ENCODE measurements around the gene GRK5. TPM values are rescaled to one million over a fixed set of nuclear protein-coding genes. Genes with fewer than 3 reads are reported as not detected.

Gene GRK5
- total RNA-seq, 1 experiment from 2014 or later, result 1.2 TPM

- Histone ChIP-seq H4K20me1 (ENCODE audit: control insufficient read depth, insufficient read depth, insufficient read length) (no peaks in the 10 kb centered on the region), H2BK15ac (ENCODE audit: low read depth, low read length) (no peak overlapping the region), H4K5ac (ENCODE audit: insufficient read length, low read depth, low read length) (no peak overlapping the region), H2BK120ac (ENCODE audit: low read depth, low read length, poor library complexity, severe bottlenecking) (no peak overlapping the region), H3K18ac (ENCODE audit: insufficient read length, low read depth, low read length) (no peak overlapping the region), H3K27ac (ENCODE audit: insufficient read length, low read depth, low read length) (no peak overlapping the region), H3K14ac (ENCODE audit: insufficient read depth, low read length) (no peak overlapping the region), H2AK5ac (ENCODE audit: insufficient read length, low read length) (no peak overlapping the region), H3K9ac (ENCODE audit: extremely low read depth, insufficient read length, low read length) (no peak overlapping the region), H3K4me1 (ENCODE audit: insufficient read depth, low read length) (no peaks in the 10 kb centered on the region), H3K56ac (ENCODE audit: insufficient read length, low read depth, low read length) (no peak overlapping the region), H3K79me1 (ENCODE audit: insufficient read depth, low read depth, low read length, poor library complexity, severe bottlenecking) (no peaks in the 10 kb centered on the region), H3T11ph (ENCODE audit: low read length) (no peak overlapping the region), H3K4ac (ENCODE audit: low read depth, low read length) (no peak overlapping the region), H4K8ac (replicated peaks; ENCODE audit: insufficient read length, low read depth, low read length) (no peak overlapping the region), H2BK12ac (ENCODE audit: insufficient read length, low read depth, low read length) (no peak overlapping the region), H2BK20ac (ENCODE audit: low read depth, low read length, poor library complexity, severe bottlenecking) (no peak overlapping the region), H3K23ac (ENCODE audit: insufficient read length, low read depth, low read length) (no peak overlapping the region), H3K9me3 (ENCODE audit: control insufficient read depth, low read depth, low read length) (no peaks in the 10 kb centered on the region), H3K27me3 (ENCODE audit: insufficient read depth, low read length) (no peaks in the 10 kb centered on the region), H3K4me2 (ENCODE audit: insufficient read depth, insufficient read length, low read length) (no peak overlapping the region), H3K23me2 (ENCODE audit: insufficient read length, low read depth, low read length, poor library complexity, severe bottlenecking) (no peaks in the 10 kb centered on the region), H3K79me2 (ENCODE audit: insufficient read depth, low read length) (no peaks in the 10 kb centered on the region), H2BK5ac (ENCODE audit: insufficient read length, low read length) (no peak overlapping the region), H4K91ac (ENCODE audit: insufficient read length, low read depth, low read length) (no peak overlapping the region), H2AFZ (ENCODE audit: low read length) (no peak overlapping the region)
- no peak for TF ChIP-seq CTCF (conservative IDR thresholded peaks at IDR 0.05)
- H3K9me3 Mint-ChIP-seq, result peaks cover 3 to 5% of the 10 kb centered on the region in 2 experiments
- H3K27me3 Mint-ChIP-seq (ENCODE audit: low read depth), result peaks cover 2% of the 10 kb centered on the region; the same call in 1 of the 2 replicates
- H3K4me1 Mint-ChIP-seq, result no peaks in the 10 kb centered on the region; a peak in 1 of 4 replicates
- WGBS (ENCODE audit: extremely low coverage, insufficient read length, low lambda C conversion rate), result no CpG with 5 or more reads among the region's 14 CpGs
- H3K4me3 Mint-ChIP-seq, result no peak overlapping the region
- no peak overlapping the region for H3K27ac Mint-ChIP-seq
- peaks cover 0 to 3% (median 3%) of the 10 kb centered on the region in 3 experiments; a peak in 3 of 7 replicates for H3K36me3 Mint-ChIP-seq (ENCODE audit: insufficient read depth in 1 of 3, low read depth in 3 of 3)
- DNase-seq, result no peak
These were observed 221.4 kb downstream of the GRK5 start for GRCh38 chr10:119428789-119429188.

All from H9 (cell line).